ENCODE data around the gene DCAF5.

DNA sequence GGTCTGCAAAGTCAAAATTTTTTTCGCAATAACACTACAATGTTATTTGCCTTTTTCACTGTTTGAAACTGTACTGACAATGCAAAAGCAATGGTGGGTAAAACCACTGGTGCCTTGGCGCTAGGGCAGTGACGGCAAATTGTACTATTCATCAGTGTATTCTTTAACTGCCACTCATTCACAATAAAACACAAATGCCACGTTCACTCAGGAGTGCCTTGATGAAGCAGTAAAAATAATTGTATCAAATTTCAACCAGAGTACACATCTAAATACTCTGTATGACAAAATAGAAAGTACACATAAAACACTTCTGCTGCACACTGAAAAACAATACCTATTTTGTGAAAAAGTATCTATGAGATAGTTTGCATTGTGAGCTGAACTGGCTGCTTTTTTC, 17.8 kb downstream of the DCAF5 start:
- TF ChIP-seq, protein P1, sequence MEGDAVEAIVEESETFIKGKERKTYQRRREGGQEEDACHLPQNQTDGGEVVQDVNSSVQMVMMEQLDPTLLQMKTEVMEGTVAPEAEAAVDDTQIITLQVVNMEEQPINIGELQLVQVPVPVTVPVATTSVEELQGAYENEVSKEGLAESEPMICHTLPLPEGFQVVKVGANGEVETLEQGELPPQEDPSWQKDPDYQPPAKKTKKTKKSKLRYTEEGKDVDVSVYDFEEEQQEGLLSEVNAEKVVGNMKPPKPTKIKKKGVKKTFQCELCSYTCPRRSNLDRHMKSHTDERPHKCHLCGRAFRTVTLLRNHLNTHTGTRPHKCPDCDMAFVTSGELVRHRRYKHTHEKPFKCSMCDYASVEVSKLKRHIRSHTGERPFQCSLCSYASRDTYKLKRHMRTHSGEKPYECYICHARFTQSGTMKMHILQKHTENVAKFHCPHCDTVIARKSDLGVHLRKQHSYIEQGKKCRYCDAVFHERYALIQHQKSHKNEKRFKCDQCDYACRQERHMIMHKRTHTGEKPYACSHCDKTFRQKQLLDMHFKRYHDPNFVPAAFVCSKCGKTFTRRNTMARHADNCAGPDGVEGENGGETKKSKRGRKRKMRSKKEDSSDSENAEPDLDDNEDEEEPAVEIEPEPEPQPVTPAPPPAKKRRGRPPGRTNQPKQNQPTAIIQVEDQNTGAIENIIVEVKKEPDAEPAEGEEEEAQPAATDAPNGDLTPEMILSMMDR (IDR thresholded peaks at IDR 0.05) = no peak
- TF ChIP-seq POLR2A (IDR thresholded peaks at IDR 0.05) (no peak), POLR2AphosphoS5 (IDR thresholded peaks at IDR 0.05; ENCODE audit: insufficient read depth in 1 of 2, low read depth in 1 of 2) (no peak)

Measured in vagina (tissue), 2 donors.